Stimulated activated CD8-positive, alpha-beta memory T cell treated with anti-CD3 and anti-CD28 coated beads, Interleukin-4, amount 100 ng/mL, for 24 hours (primary cell): Measurements from ENCODE around the gene FBXL7.

Experiments used
- DNase-seq: peaks from one replicate; pipeline ENCODE4 v3.0.0-alpha.2; 2020; ENCODE audit warnings: low read depth

The FBXL7 gene

GRCh38 chr5:15948190-15948589 is 448.2 kb downstream of the FBXL7 start:
- no peak for DNase-seq

GRCh38 chr5:15951126-15951525 is 451.1 kb downstream of the FBXL7 start:
- no peak for DNase-seq

DNA sequence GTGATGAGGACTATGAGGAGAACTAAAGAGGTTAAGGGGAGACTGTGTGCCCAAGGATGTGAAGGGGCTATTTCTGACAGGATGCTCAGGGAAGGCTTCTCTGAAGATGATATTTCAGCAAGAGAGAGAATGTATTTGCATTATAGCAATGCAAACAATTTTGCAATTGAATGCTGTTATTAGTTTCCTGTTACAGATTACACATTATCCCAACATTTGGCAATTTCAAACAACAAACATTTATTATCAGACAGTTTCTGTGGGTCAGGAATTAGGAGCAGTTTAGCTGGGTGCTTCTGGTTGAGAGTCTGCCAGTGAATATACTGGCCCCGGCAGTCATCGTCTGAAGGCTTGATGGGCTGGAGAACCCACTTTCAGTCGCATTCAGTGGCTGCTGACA is 451.6 kb downstream of the FBXL7 start:
- no peak for DNase-seq

GRCh38 chr5:15956622-15957021 is 456.6 kb downstream of the FBXL7 start:
- no peak for DNase-seq

GRCh38 chr5:15957124-15957523 is 457.1 kb downstream of the FBXL7 start:
- no peak for DNase-seq

GRCh38 chr5:15959370-15960164 is 459.6 kb downstream of the FBXL7 start:
- no peak for DNase-seq

GRCh38 chr5:15966066-15966640 is 466.2 kb downstream of the FBXL7 start:
- no peak for DNase-seq

DNA sequence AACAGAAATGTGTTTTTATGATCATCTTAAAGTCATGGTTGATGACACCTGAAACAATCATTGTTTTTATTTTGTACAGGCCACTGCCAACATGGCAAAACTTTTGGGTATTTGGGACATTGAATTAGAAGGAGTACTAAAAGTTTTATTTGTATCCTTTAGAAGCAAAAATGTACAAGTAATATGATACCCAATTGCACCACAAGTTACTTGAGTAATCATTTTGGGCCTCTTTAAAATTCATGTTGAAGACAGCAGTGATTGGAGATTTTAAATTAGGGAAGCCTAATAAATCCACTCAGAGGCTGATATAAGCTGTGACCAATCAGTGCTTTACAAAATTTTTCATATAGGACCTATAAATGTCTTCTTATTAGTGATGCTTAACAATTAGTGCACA is 466.7 kb downstream of the FBXL7 start:
- no peak for DNase-seq

- no peak for DNase-seq
Observed at GRCh38 chr5:15968993-15969392, 469.0 kb downstream of the FBXL7 start.

DNA sequence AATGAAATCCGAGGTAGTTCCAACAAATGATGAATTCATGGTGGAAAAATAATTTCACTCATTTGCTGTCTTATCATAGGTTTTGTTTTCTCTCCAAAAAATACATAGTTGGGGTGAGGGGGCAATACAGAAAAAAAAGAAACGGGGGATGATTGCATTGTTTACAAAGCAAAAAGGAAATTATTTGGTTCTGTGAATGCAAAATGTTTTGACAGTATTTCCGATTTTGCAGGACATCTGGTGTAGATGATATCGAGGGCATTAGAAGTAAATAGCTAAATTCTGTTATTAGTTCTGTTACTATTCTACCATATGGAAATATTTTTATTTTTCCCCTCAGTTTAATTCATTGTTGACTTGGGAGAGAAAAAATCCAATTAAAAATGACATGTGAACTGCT is 477.9 kb downstream of the FBXL7 start:
- DNase-seq: no peak

- no peak for DNase-seq
Observed at GRCh38 chr5:15980835-15981234, 480.9 kb downstream of the FBXL7 start.

DNA sequence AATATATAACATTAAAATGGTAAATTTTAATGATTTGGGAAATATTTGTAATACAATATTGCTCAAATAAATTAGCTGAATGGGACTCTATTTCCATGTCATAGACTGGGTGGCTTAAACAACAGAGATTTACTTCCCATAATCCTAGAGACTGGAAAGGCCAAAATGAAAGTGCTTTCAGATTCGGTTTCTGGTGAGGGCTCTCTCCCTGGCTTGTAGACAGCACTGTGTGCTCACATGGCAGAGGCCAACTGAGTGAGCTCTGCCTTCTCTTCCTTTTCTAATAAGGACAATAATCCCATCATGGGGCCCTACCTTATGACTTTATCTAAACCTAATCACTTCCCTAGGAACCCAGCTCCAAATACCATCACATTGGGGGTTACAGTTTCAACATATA is 483.4 kb downstream of the FBXL7 start:
- no peak for DNase-seq
